ENCODE results near the gene DNMT3A. TPM values are rescaled to one million over a fixed set of nuclear protein-coding genes. Genes with fewer than 3 reads are reported as not detected.

Gene DNMT3A
- total RNA-seq, 1 donor from 2014 or later = 36.7 TPM

DNA sequence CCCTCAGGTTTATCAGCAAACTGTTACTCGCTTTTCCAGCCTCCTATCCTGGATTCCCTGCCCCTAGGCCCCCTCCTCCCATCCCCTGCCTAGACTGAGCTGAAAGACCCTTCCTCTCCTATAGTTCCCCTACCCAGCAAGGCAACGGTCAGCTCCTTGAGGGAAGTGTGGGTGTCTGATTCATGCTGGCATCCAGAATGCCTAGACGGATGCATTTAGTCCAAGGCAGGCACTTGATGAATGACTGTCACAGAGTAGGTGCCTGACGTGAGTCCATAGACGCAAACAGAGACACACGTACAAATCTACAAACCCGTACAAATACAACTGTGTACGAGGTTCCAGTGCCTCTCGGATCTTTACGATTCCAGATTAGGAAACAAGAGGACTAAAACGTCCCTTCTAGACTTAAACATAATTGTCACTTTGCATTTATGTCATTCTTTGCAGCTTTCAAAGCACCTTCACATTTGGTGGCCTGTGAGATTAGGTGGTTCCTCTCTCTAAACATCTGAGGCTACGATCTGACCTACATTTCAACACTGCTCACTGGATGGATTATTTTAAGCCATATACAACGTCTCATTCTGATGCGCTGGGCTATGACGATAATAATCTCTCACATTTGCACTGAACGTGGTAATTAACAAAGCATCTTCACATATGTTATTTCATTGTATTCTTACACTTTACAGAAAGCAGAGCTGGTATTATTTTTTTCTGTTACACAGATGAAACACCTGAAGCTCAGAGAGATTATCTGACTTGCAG is 36.7 kb downstream of the DNMT3A start:
- no peak for DNase-seq

DNA sequence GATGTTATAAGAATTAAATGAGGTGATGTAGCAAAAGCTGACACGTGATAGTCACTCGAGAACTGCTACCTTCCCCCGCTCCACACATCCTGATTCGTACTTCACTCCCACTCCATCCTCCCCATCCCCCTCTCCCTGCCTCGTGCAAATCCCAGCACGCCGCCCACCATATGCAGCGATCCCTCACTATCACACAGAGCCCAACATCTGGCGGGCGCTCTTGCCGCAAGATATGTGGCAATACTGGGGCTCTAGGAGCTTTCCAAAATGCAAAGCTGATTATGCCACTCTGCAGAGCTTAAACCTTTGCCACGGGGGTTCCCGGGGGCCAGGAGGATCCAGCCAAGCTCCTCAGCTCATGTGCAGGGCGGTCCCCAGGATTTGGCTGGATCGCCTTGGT is 37.4 kb downstream of the DNMT3A start:
- DNase-seq = peak; percentile 34

DNA sequence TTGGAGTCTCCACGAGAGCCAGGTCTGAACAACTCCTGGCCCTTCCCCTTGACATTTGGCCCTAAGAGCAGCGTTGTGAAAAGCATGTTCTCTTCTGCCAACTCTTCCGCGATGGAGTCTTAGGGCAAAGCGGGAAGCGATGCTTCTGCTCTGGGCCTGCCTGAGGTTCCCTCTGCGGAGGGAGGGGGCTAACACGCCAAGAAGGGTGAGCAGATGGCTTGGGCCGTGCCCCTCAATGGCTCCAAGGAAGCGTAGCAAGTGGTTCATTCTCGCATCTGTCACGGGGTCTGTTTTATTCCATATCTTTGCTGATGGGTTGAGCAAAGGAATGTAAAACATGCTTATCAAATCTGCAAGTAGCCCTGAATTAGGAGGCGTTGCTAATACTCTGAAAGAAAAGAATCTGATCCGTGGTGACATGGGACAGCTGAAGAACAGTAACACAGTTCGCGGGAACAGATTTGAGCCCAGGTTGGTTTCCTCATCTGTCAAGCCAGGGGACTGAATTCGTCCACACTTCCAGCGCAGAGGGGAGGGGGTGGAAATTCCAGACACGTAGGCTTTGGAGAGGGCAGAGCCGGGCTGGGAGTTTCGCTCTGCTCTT is 38.0 kb downstream of the DNMT3A start:
- no peak for DNase-seq

DNA sequence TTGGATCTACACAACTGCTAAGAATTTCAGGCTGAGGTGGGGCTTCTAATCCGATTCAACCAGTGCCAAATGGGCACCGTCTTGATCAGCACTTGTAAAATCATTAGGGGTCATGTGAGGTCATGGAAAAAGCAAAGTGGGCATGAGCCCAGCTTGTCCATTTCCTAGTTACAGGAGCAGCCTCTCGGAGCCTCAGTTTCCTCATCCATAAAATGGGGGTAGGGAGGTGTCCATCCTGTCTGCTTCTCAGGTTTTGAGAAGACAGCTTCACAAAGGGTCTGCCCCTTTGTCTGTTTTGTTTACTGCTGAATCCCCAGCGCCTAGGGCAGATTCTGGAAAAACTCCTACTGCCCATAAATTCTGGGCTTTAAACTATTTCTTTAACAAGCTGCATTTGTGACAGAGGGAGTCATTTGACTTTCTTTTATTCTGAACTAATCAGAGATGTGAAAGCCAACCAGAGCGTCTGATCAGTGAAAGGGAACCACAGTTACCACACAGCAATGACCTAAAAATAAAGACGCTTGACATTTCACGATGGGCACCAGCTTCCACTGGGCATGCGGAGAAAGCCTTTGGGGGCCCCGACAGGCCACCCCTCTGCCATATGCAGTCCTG is 38.9 kb downstream of the DNMT3A start:
- DNase-seq = no peak

DNA sequence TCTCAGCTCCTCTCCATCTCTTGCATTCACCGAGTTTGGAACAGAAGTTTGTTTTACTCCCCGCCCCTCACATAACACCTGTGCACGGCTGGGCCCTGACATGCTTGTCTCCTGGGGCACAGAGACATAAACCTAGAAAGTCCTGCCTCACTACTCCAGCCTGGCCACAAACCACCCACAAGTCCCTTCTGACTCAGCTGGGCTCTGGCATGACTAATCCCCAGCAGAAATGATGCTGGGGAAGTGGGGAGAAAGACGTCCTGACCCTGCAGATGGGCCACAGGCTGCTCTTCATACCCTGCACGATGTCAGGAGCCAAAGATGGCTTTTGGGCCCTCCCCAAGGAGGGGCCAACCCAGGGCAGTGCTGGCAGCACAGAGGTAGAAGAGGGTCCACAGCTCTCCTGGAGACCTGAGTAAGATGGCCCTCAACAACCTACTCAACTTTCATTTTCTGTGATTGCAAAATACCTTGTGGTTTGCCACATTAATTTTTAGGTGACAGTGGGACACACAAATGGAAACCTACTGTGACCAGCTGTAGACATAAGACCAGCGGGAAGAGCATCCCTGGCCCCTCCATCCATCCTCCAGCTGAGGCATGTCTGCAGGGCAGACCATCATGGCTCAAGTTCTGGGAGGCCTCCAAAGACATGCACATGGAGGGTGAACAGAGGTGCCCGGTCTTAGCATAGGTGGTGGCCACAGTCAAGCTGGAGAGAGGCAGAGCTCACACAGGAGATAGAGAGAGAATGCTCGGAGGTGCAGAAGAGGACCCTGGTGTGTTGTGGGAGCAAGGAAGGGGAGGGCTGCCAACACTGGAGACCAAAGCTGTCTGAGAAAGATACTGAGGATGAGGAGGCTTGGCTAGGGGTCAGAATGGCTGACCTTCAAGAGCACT is 40.0 kb downstream of the DNMT3A start:
- no peak for DNase-seq

DNA sequence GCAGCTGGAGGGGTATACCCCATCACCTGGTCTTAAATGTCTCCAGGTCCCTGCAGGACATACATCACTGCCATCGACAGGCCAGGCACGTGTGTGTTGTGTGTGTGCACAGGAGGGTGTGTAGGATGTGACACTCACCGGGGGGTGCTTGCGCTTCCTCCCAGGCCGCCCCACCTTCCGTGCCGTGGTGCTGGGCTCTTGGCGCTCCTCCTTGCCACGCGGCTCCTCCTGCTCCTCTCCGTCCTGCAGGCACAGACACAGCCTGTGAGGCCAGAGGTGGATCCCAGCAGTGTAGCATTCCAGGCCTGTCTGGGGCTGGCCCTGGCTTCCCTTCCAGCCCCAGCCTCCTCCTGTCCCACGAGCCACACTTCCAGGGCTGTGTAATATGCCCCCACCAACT is 41.7 kb downstream of the DNMT3A start:
- no peak for DNase-seq

DNA sequence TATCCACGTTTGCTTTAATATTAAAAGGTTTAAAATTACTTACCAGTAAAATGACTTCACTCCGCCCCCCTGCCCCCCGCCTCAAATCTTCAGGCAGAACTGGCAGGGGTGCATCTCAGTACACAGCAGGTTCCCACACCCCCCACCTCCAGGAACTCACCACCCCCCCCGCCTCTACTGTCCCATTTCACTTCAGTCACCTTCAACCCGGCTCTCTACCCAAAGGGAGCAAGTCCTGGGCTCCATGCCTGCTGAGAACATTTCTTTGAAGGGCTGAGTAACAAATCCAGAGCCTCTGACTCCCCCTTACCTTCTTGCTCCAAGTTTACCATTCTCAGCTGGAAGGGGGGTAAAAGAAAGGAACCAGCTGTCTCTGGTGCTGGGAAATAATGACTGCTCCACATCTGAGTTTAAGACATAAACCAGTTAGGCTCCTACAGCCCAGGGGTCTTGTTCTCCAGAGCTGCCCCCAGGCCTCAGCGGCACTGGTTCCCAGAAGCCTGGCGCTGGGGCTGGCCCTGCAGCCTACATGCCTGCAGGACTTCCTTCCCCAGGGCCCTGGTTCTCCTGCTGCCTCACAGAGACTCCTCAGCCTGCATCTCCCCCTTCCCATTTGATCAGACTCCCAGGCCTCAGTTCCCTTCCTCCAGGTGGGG is 42.8 kb downstream of the DNMT3A start:
- DNase-seq = no peak

DNA sequence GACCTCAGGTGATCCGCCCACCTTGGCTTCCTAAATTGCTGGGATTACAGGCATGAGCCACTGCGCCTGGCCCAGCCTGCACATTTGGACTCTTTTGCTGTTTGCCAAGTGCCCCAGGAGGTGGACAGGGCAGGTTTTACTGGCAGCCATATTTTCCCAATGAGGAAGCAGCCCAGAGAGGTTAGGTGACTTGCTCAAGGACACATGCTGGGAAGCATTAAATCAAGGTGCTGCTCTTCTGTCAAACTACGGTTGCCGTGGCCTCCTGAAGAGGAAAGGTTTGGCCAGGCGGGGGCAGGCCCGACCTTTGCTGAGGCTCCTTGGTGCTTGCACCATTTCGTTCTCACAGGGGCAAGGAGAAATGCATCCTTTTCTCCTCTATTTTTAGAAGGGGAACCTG is 44.0 kb downstream of the DNMT3A start:
- no peak for DNase-seq

DNA sequence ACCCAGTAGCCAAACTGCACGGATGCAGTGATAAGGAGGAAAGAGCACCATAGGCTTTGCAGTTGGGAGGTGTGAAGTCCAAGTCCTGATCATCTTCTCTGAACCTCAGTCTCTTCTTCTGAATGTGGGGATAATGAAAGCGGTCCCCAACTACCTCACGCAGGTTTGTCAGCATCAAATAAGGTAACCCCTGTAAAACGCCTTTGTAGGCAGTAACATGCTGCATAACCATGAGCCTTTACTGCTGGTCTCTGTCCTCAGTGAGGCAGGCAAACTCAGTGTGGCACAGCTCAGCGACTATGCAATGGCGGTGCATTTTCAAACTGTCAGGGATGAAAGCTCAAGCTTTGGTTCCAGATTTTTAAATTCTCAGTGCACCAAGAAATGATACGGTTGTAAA is 46.1 kb downstream of the DNMT3A start:
- DNase-seq = no peak

DNA sequence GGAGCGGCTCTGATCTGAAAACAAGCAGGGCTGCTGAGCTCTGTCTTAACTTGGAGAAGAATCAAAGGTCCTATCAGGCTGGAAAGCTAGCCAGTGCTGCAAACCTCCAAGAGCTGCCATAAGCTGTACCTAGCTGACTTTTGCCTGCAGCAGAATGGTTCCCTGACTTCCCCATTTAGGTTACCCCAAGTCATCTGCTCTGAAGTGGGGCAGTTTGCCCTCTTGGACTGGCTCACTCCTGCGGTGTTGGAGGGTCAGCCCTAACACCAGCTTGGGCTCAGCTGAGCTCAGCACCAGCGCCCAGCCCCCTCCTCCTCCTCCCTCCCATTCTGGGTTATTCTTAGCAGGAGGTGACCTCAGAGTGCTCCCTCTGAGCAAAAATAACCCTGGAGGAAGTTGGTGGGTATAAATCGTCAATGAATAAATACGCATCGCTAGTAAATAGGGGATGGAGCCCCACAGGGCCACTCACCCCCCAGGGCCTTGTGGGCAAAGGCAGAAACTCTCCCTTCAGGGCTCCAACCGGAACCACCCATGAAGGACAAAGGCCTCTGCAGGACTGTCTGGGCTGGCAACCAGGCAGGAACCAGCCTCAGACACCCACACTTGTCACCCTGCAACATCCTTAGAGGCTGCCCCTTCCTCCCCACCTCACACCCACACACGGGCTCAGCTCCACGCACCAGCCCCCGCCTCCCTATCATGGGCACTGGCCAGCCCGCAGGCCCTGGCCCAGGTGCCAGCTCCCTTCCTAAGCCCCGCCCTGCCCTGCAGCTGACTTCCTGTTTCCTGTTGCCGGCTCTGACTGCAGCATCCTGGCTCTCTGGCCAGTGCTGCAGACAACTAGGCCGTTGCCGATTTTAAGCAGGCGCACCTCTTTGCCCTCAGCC is 46.9 kb downstream of the DNMT3A start:
- DNase-seq = no peak

DNA sequence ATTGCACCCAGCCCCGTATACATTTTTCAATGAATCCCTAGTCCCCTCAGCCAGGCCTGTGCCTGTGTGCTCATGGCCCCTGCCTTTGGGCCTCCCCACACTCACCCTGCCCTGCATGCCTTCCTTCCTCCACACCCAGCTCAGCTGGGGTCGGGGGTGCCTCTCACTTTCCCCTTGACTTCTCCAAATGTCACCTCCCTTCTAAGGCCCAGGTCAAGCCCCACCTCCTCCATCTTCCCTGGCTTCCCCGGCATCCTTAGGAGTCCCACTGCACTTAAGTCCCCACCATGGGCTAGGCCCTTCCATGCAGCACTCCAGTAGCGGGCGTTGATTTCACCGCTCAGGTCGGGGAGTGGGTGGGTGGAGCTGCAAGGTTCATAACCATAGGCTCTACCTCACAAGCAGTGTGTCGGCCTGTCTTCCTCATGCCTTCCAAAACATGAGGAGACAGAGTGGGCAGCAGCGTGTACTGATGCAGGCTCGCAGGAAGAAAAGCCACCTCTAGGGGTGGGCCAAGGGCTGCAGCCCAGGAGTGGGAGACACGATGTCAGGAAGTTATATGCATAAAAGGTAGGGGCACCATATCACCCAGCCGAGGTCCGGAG is 47.7 kb downstream of the DNMT3A start:
- no peak for DNase-seq

DNA sequence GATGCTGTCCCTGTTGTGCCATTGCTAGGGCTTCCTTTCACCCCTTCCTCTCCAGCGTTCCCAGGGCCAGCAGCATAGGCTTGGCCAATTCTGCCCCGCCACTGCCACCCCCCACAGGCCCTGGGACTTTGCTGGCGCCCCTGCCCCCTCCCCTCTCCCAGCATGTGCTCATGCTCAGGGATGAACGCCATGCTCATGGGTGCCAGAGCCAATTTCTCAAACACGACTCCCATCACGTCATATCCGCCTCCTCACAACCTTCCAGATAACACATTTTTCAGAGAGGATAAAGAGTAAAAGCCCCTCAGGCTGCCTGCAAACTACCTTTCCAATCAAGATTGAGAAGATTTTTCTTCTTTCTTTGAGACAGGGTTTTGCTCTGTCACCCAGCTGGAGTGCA is 48.6 kb downstream of the DNMT3A start:
- no peak for DNase-seq

DNA sequence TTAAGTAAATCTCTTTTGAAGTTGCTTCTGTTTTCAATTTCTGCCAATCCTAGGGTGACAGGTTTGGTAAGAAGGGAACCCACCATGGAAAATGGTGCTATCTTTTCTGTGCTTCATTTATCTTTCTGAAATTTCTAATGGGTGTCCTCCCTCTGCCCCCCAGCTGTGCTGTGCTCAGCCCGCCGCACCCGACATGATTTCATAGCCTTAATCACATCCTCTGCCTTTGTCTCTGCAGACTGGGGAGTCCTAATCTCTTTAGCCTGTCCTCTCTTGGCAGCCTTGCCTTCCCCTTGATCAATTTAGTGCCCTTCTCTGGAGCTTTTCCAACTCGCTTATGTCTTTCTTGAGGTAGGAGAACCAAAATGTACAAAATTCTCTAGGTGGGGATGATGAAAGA is 49.3 kb downstream of the DNMT3A start:
- DNase-seq = no peak

DNA sequence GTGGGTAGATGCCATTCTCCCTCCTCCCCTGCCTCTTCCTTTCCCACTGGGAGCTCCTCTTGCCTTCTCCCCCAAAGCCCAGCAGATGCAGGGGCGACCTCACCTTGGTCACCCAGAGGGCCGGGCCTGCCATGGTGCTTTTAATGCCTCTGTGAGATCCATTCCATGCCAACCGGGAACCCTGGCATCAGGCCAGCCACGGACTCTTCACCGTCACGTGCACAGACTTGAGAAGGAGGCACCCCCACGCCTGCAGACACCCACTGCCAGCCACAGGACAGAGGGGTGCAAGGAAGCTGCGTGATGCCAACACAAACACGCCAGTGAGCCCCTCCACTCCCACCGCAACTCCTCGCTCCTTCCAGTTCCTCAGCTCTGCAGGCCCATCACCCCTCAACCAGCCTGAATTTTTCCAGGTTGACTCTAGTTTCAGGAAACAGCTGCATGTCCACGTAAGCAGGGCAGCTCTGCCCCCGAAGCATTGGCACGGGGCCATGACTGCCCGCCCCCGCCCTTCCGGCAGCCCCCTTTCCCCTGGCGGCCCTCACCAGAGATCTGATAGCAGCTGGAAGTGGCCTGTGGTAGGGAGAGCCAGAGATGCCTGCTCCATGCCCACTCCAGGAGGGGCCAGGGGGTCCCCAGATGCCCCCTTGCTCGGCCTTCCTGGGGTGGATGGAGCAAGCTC is 50.8 kb downstream of the DNMT3A start:
- DNase-seq = peak; percentile 15

DNA sequence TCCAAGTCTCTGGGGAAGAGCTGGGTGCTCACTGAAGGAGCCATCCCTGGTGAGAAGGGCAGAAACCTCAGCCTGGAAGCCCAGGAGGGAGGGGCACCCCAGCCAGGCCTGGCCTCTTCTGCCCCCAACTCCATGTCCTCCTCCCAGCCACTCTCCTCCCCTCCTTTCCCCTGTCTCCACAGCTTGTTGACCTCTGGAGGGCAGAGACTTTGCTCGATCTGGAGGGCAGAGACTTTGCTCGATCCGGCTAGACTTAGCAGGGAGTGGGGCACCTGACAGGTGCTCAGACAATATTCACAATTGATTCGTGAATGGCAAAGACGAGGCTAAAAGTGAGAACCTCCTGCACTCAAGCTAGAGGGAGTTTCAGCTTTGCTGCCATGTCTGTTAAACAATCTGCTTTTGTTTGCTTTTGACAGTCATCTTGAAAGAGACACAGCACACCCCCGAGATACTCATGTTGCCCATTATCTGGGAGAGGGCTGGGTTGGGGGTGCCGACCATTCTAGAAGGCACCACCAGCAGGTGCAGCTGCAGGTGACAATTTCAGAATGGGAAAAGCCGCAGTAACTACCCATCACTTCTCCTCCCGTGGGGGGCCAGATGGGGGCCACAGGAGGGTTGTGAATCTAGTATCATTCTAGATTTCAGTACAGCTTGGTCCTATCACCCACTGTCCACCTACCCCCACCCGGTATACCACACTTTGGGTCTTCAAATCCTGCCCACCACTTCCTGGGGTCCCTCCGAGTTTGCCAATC is 54.8 kb downstream of the DNMT3A start:
- no peak for DNase-seq

DNA sequence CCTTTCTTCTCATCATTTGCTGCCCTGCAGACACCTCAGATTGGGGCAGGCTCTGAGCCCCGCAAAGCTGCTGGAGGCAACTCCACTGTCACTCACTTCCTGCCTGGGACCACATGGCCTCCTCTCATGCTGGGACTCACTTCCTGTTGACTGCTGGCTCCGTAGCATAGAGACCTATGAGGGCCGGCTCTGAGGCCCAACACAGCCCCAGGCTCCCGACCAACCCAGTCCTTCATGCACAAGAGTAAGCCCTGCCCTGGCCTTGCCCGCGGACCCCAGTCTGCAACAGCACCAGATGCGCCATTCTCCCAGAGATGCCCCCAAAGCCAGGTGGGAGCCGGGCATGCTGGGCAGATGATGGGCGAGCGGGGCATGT is 55.7 kb downstream of the DNMT3A start:
- DNase-seq = no peak

DNA sequence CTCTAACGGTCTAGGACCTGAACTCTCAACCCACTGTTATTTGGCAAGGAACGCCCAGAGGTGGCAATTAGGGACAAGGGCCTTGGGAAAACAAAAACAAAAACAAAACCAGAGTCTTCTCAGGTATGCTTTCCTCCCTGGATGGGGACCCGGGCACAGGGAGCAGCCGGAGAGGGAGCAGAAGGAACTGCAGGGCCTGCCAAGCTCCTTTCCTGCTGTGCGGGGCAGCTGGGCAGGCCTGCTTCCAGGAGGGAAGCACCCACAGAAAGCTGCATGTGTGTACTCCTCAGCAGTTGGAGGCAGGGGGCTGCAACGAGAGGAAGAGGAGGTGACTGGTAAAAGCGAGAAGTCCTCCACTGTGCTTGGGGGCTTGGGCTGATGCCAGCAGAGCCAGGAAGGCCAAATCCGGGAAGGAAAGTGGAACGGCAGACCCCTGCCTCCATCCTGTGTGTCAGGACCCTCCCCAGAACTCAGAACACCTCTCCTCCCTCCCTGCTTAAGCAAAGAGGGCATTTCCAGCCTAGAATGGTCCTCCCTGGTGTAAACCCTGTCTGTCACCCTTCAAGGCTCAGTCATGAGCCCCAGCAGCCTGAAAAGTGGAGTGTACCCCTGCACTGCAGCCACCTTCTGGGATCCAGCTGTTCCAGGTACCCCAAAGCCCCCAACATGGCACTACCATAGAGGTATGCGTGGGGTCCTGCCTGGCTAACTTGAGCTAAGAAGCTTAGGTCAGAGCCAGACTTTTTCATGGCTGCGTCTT is 56.3 kb downstream of the DNMT3A start:
- DNase-seq = no peak

DNA sequence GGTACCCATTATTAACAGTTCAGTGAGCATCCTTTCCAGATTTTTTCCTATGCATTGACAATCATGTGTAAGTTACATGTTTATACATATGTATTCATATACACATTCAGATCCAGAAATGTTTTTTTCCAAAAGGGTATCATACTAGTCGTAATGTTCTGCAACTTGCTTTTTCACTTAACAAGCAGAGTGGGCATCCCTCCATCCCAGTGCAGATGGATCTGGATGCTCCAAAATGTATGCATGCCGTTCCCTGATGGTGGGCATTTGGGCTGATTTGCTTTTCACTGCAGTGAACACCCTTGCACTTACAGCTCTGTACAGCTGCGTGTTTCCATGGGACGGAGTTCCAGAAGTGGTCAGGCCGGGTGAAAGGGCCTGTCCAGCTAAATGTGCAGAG is 57.0 kb downstream of the DNMT3A start:
- DNase-seq = no peak

DNA sequence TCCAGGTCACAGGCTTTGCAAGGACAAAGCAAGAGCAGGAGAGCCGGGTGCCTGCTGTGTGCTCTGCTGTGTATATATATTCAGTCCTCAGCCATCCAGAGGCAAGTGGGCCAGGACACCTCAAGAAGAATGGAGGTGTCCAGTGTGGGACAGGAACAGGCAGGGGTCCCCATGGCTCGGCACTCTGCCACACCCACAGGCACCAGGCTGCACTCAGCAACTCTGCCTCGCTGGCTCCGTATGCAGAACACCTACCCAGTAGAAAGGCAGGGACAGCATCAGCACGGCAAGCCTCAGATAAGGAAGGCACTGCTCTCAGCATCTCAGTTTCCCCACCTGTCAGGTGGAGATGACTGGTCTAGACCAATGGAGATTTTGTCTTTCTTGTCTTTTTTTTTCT is 57.8 kb downstream of the DNMT3A start:
- DNase-seq = no peak

Data from skin of body (tissue), 2 donors.